HEK293T (cell line): ENCODE measurements around the gene NUP205.
"Not testable (repeated sequence)": the region's sequence is repeated elsewhere in the genome, so short reads cannot be mapped to it uniquely, and the experiment has no call there.

Source experiments
- CTCF ChIA-PET: fragments of 350-600 bp; formaldehyde crosslinking; extraction: SDS; loops from one replicate; lab custom pipeline; 2021; ENCODE audit warnings: antibody characterized with exemption, inconsistent platforms; lab: Yijun Ruan, JAX
- POLR2A ChIA-PET: fragments of 350-600 bp; formaldehyde crosslinking; extraction: SDS; loops from one replicate; lab custom pipeline; 2020; ENCODE audit warnings: antibody characterized with exemption, inconsistent platforms; lab: Yijun Ruan, JAX
- DNase-seq: peaks from one replicate; pipeline ENCODE4 v3.0.0; 2012; ENCODE audit warnings: mixed read lengths; ENCODE audit errors: extremely low spot score
- ARNT ChIP-seq: fragments of 450-650 bp; IDR thresholded peaks from 2 replicates; pipeline ENCODE4 v1.6.1; 2017; ENCODE audit warnings: mild to moderate bottlenecking
- BHLHE40 ChIP-seq: fragments of 450-650 bp; IDR thresholded peaks from 2 replicates; pipeline ENCODE4 v1.6.1; 2016; ENCODE audit warnings: mild to moderate bottlenecking, moderate library complexity, borderline replicate concordance
- CTBP1 ChIP-seq: fragments of 450-650 bp; IDR thresholded peaks from 2 replicates; pipeline ENCODE4 v1.6.1; 2016; ENCODE audit warnings: borderline replicate concordance
- ELF4 ChIP-seq: fragments of 450-650 bp; IDR thresholded peaks from 2 replicates; pipeline ENCODE4 v1.6.1; 2017; ENCODE audit warnings: antibody characterized with exemption
- FOXA1 ChIP-seq: fragments of 450-650 bp; IDR thresholded peaks from 2 replicates; pipeline ENCODE4 v1.6.1; 2016; ENCODE audit warnings: mild to moderate bottlenecking
- FOXK2 ChIP-seq: fragments of 450-650 bp; IDR thresholded peaks from 2 replicates; pipeline ENCODE4 v1.6.1; 2016; ENCODE audit warnings: mild to moderate bottlenecking
- FOXM1 ChIP-seq: fragments of 450-650 bp; IDR thresholded peaks from 2 replicates; pipeline ENCODE4 v1.6.1; 2017; ENCODE audit warnings: mild to moderate bottlenecking, borderline replicate concordance
- HDGF ChIP-seq: fragments of 450-650 bp; IDR thresholded peaks from 2 replicates; pipeline ENCODE4 v1.6.1; 2017; ENCODE audit warnings: antibody characterized with exemption, borderline replicate concordance
- L3MBTL2 ChIP-seq: fragments of 450-650 bp; conservative IDR thresholded peaks from 2 replicates; pipeline ENCODE4 v1.6.1; 2016; ENCODE audit warnings: mild to moderate bottlenecking
- LEF1 ChIP-seq: fragments of 450-650 bp; IDR thresholded peaks from 2 replicates; pipeline ENCODE4 v1.6.1; 2017; ENCODE audit warnings: mild to moderate bottlenecking, borderline replicate concordance
- NFRKB ChIP-seq: fragments of 450-650 bp; IDR thresholded peaks from 2 replicates; pipeline ENCODE4 v1.6.1; 2016; ENCODE audit warnings: mild to moderate bottlenecking, moderate library complexity
- PKNOX1 ChIP-seq: fragments of 450-650 bp; IDR thresholded peaks from 2 replicates; pipeline ENCODE4 v1.6.1; 2016
- SP1 ChIP-seq: fragments of 450-650 bp; IDR thresholded peaks from 2 replicates; pipeline ENCODE4 v1.6.1; 2017
- SUZ12 ChIP-seq: fragments of 450-650 bp; IDR thresholded peaks from 2 replicates; pipeline ENCODE4 v1.6.1; 2016; ENCODE audit warnings: mild to moderate bottlenecking
- TARDBP ChIP-seq: fragments of 450-650 bp; IDR thresholded peaks from 2 replicates; pipeline ENCODE4 v1.6.1; 2016
- ZNF384 ChIP-seq: fragments of 450-650 bp; IDR thresholded peaks from 2 replicates; pipeline ENCODE4 v1.6.1; 2016

The NUP205 gene

GRCh38 chr7:135685306-135686084 is 127.8 kb downstream of the NUP205 start:
- POLR2A ChIA-PET = no interaction called here
- CTCF ChIA-PET = interaction anchor here (0.9 kb wide), 1 partner anchor 26 kb away, joined by 3 read pairs; no protein-coding TSS in a partner anchor
- TF ChIP-seq PKNOX1 (no peak), LEF1 (no peak), SP1 (no peak), ZNF384 (no peak), L3MBTL2 (no peak), SUZ12 (no peak), HDGF (no peak), TARDBP (no peak), CTBP1 (no peak), BHLHE40 (no peak), ELF4 (no peak), FOXK2 (no peak)
- DNase-seq = no peak

GRCh38 chr7:135687466-135687865 is 129.7 kb downstream of the NUP205 start:
- ChIA-PET POLR2A (no interaction called here), CTCF (interaction anchor here (0.6 to 0.9 kb wide), 2 partner anchors 12 to 599 kb away, joined by 3 read pairs; no protein-coding TSS in a partner anchor)
- TF ChIP-seq SP1 = no peak
- TF ChIP-seq FOXK2 = no peak
- TF ChIP-seq FOXM1 = no peak
- DNase-seq = no peak

- TF ChIP-seq NFRKB (no peak), FOXK2 (no peak), PKNOX1 (no peak), FOXA1 (no peak)
- ChIA-PET CTCF (no interaction called here), POLR2A (no interaction called here)
- no peak for DNase-seq
Measured at GRCh38 chr7:135690566-135690965, 132.8 kb downstream of the NUP205 start.

GRCh38 chr7:135692055-135692454 is 134.3 kb downstream of the NUP205 start:
- DNase-seq = no peak
- TF ChIP-seq ARNT = no peak
- CTCF ChIA-PET = interaction anchor here (0.9 to 1.3 kb wide), 2 partner anchors 13 to 19 kb away, joined by 3 read pairs; no protein-coding TSS in a partner anchor
- POLR2A ChIA-PET = no interaction called here

- POLR2A ChIA-PET = not testable (repeated sequence)
Measured at GRCh38 chr7:135692606-135693005, 134.9 kb downstream of the NUP205 start.

GRCh38 chr7:135693558-135693957 is 135.8 kb downstream of the NUP205 start:
- ChIA-PET CTCF (no interaction called here), POLR2A (no interaction called here)
- TF ChIP-seq FOXK2 (no peak), HDGF (no peak), SUZ12 (no peak), CTBP1 (no peak), NFRKB (no peak), FOXA1 (no peak), TARDBP (no peak), ARNT (no peak), ELF4 (no peak), ZNF384 (no peak), LEF1 (no peak), BHLHE40 (no peak), FOXM1 (no peak), L3MBTL2 (no peak), PKNOX1 (no peak)
- DNase-seq = no peak

More at GRCh38 chr7:135692606-135693005, 134.9 kb downstream of the NUP205 start:
- DNase-seq, CTCF ChIA-PET: not testable (repeated sequence)

- ChIA-PET POLR2A (interaction anchor here (0.5 kb wide), 1 partner anchor 14 kb away, joined by 4 read pairs; no protein-coding TSS in a partner anchor), CTCF (interaction anchor here (1.1 kb wide), 1 partner anchor 416 kb away, joined by 4 read pairs; no protein-coding TSS in a partner anchor)
- DNase-seq = no peak
- no peak for TF ChIP-seq LEF1
- TF ChIP-seq TARDBP = no peak
- no peak for TF ChIP-seq NFRKB
- TF ChIP-seq BHLHE40 = no peak
- TF ChIP-seq L3MBTL2 = no peak
- no peak for TF ChIP-seq FOXK2
- no peak for TF ChIP-seq ARNT
- no peak for TF ChIP-seq CTBP1
- no peak for TF ChIP-seq SP1
- no peak for TF ChIP-seq SUZ12
- no peak for TF ChIP-seq FOXA1
- no peak for TF ChIP-seq ELF4
- TF ChIP-seq FOXM1 = no peak
- no peak for TF ChIP-seq PKNOX1
- no peak for TF ChIP-seq HDGF
- no peak for TF ChIP-seq ZNF384
Measured at GRCh38 chr7:135697276-135698049, 139.7 kb downstream of the NUP205 start.
